Keratinocyte (primary cell): ENCODE results near the gene TAS2R39. TPM values are rescaled to one million over a fixed set of nuclear protein-coding genes. Genes with fewer than 3 reads are reported as not detected.
"Not testable (repeated sequence)": the region's sequence is repeated elsewhere in the genome, so short reads cannot be mapped to it uniquely, and the experiment has no call there.

Source experiments
- DNase-seq: peaks from one replicate; pipeline ENCODE4 v3.0.0-alpha.2; 2011; ENCODE audit warnings: low read depth, missing footprints, low spot score
- FAIRE-seq: peaks from 2 replicates; lab custom pipeline; 2011; peaks lifted over from hg19 to GRCh38; lab: Jason Lieb, UNC
- H2AFZ ChIP-seq: 2 replicates; pipeline ENCODE4 v1.6.0; 2012; ENCODE audit warnings: low read length, control low read depth, inconsistent platforms; ENCODE audit not compliant: control insufficient read depth
- H3K27ac ChIP-seq: 2 replicates; pipeline ENCODE4 v1.5.1; 2011; ENCODE audit warnings: low read length; ENCODE audit not compliant: control insufficient read depth, insufficient read depth
- H3K27me3 ChIP-seq: 3 replicates; pipeline ENCODE4 v1.6.0; 2011; ENCODE audit warnings: low read length; ENCODE audit not compliant: control insufficient read depth, insufficient read depth; ENCODE audit errors: extremely low read depth
- H3K36me3 ChIP-seq, 2 experiments: 2 replicates in 1 of 2; 3 replicates in 1 of 2; pipeline ENCODE4 v1.5.1; 2011; ENCODE audit warnings: low read length in 2 of 2, mild to moderate bottlenecking in 1 of 2; ENCODE audit not compliant: control insufficient read depth in 2 of 2, insufficient read depth in 2 of 2; ENCODE audit errors: extremely low read depth in 1 of 2
- H3K4me1 ChIP-seq: 3 replicates; pipeline ENCODE4 v1.5.1; 2011; ENCODE audit warnings: low read length; ENCODE audit not compliant: control insufficient read depth, insufficient read depth; ENCODE audit errors: extremely low read depth
- H3K4me2 ChIP-seq: 3 replicates; pipeline ENCODE4 v1.6.0; 2011; ENCODE audit warnings: low read depth, low read length; ENCODE audit not compliant: control insufficient read depth, insufficient read depth; ENCODE audit errors: extremely low read depth
- H3K4me3 ChIP-seq, 3 experiments: fragments of 200-600 bp in 1 of 3; sonication (generic) in 1 of 3; 2 replicates in 2 of 3; 3 replicates in 1 of 3; pipeline ENCODE4 v1.5.1; 2011 to 2016; ENCODE audit warnings: low read length in 3 of 3, mild to moderate bottlenecking in 3 of 3, control low read depth in 2 of 3, inconsistent platforms in 1 of 3, low read depth in 1 of 3, mixed read lengths in 1 of 3, mixed run types in 1 of 3, moderate library complexity in 1 of 3; ENCODE audit not compliant: control insufficient read depth in 2 of 3, insufficient read depth in 2 of 3; ENCODE audit errors: extremely low read depth in 1 of 3
- H3K79me2 ChIP-seq: 2 replicates; pipeline ENCODE4 v1.6.0; 2012; ENCODE audit warnings: low read length; ENCODE audit not compliant: control insufficient read depth, insufficient read depth
- H3K9ac ChIP-seq: 3 replicates; pipeline ENCODE4 v1.6.0; 2011; ENCODE audit warnings: low read length; ENCODE audit not compliant: control insufficient read depth, insufficient read depth; ENCODE audit errors: extremely low read depth
- H3K9me1 ChIP-seq: 3 replicates; pipeline ENCODE4 v1.6.0; 2011; ENCODE audit warnings: low read length; ENCODE audit not compliant: control insufficient read depth, insufficient read depth; ENCODE audit errors: extremely low read depth
- H3K9me3 ChIP-seq: 2 replicates; pipeline ENCODE4 v1.5.1; 2012; ENCODE audit warnings: low read depth, low read length; ENCODE audit not compliant: control insufficient read depth
- H4K20me1 ChIP-seq: 3 replicates; pipeline ENCODE4 v1.6.0; 2011; ENCODE audit warnings: low read length; ENCODE audit not compliant: control insufficient read depth, insufficient read depth; ENCODE audit errors: extremely low read depth
- EZH2 ChIP-seq: IDR thresholded peaks from one replicate; pipeline ENCODE4 v1.6.1; 2012; ENCODE audit warnings: inconsistent platforms, mild to moderate bottlenecking, low read length, moderate library complexity
- dilution Hi-C: fragments of 300-500 bp; cut with MboI; formaldehyde crosslinking; loops from one replicate; pipeline ENCODE4 v1.7.0; 2020; ENCODE audit warnings: low sequenced_read_pairs; ENCODE audit not compliant: extremely low pct_ligation_motif_present
- polyA plus RNA-seq, 5 experiments: library from polyadenylated mRNA; depleted of rRNA in 3 of 5; stranded (reverse) in 3 of 5; stranded (forward) in 1 of 5; unstranded in 1 of 5; fragments of >200 nt; gene quantifications; 1 replicate in 1 of 5; 2 replicates in 3 of 5; 3 replicates in 1 of 5; pipeline versions ENCODE4 v1.2.1 to v1.2.3, GENCODE V29; 2011 to 2012; ENCODE audit warnings: missing spikeins in 2 of 5, low read depth in 1 of 5, low replicate concordance in 1 of 5
- TF ChIP-seq, protein P1 (sequence below), 3 experiments: IDR thresholded peaks in 1 of 3; conservative IDR thresholded peaks in 1 of 3; optimal IDR thresholded peaks in 1 of 3; 2 replicates in 2 of 3; 3 replicates in 1 of 3; pipeline versions ENCODE3 to v1.5.1; 2011; ENCODE audit warnings: low read length in 3 of 3, mild to moderate bottlenecking in 3 of 3, moderate library complexity in 2 of 3, control low read depth in 1 of 3, inconsistent platforms in 1 of 3; ENCODE audit not compliant: insufficient read depth in 2 of 3; ENCODE audit errors: extremely low read depth in 1 of 3

The TAS2R39 gene
- polyA plus RNA-seq, 1 donor (not counting 4 experiments of a cell fraction or from before 2014, with no cell fraction given): not detected

DNA sequence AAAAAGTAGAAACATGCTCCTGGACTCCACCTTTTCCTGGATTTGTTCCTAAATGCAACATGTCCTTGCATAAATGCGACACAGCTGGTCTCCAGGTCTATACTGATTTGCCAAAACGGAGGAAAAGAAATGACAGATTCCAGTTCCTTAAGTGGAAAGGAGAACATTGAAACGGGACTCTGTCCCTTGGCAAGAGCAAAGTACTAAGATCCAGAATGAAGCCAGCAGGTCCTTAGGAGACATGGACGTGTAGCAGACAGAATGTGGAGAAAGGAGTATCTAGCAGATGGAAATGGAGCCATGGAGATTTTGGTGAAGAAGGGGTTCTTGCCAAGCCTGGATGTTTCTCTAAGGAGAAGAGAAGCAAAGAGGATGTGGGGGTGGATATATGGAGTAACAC is 35.2 kb upstream of the TAS2R39 start:
- Histone ChIP-seq H3K9me3 (no peaks in the 10 kb centered on the region), H3K4me3 (no peak overlapping the region)
- dilution Hi-C loops: no loop called here

DNA sequence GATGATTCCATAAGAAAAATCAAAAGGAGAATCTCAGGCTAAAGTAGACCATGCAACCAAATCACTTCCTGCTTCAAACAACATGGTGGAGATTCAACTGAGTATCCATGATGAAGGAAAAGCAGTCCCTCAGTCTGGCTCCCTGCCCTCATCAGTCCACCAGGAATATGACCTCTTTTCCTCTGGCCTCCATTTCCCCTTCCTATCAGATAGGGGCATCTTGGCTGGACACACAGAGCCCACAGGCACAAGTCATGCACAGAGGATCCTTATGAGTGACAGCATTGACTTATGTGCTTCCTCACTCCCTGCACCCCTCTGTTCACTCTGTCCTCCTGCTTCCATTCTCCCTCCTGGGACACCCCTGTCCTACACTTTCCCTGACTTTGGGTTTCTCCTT is 34.6 kb upstream of the TAS2R39 start:
- Histone ChIP-seq H3K27me3 (no peaks in the 10 kb centered on the region), H3K9me3 (no peaks in the 10 kb centered on the region), H3K36me3 (no peaks in the 10 kb centered on the region), H3K4me3 (no peak overlapping the region), H3K9ac (no peak overlapping the region), H3K4me2 (no peak overlapping the region), H3K4me1 (no peaks in the 10 kb centered on the region), H2AFZ (no peak overlapping the region), H3K27ac (no peak overlapping the region), H4K20me1 (no peaks in the 10 kb centered on the region), H3K79me2 (no peaks in the 10 kb centered on the region), H3K9me1 (no peaks in the 10 kb centered on the region)
- no peak for DNase-seq
- dilution Hi-C loops: no loop called here
- no peak for TF ChIP-seq EZH2
- TF ChIP-seq, protein P1, sequence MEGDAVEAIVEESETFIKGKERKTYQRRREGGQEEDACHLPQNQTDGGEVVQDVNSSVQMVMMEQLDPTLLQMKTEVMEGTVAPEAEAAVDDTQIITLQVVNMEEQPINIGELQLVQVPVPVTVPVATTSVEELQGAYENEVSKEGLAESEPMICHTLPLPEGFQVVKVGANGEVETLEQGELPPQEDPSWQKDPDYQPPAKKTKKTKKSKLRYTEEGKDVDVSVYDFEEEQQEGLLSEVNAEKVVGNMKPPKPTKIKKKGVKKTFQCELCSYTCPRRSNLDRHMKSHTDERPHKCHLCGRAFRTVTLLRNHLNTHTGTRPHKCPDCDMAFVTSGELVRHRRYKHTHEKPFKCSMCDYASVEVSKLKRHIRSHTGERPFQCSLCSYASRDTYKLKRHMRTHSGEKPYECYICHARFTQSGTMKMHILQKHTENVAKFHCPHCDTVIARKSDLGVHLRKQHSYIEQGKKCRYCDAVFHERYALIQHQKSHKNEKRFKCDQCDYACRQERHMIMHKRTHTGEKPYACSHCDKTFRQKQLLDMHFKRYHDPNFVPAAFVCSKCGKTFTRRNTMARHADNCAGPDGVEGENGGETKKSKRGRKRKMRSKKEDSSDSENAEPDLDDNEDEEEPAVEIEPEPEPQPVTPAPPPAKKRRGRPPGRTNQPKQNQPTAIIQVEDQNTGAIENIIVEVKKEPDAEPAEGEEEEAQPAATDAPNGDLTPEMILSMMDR (optimal IDR thresholded peaks at IDR 0.05 in 1 of 3, IDR thresholded peaks at IDR 0.05 in 1 of 3, conservative IDR thresholded peaks at IDR 0.05 in 1 of 3; ENCODE audit: extremely low read depth in 1 of 3, insufficient read depth in 2 of 3, low read length in 3 of 3): no peak
- FAIRE-seq: no peak

More for the DNA sequence above, 35.2 kb upstream of the TAS2R39 start:
- no peak overlapping the region for H3K4me2 ChIP-seq
- H3K79me2 ChIP-seq: no peaks in the 10 kb centered on the region
- no peaks in the 10 kb centered on the region for H3K36me3 ChIP-seq
- H3K27me3 ChIP-seq: no peaks in the 10 kb centered on the region
- no peak overlapping the region for H3K9ac ChIP-seq
- no peaks in the 10 kb centered on the region for H3K9me1 ChIP-seq
- no peaks in the 10 kb centered on the region for H4K20me1 ChIP-seq
- no peak overlapping the region for H2AFZ ChIP-seq
- no peak for DNase-seq
- no peak overlapping the region for H3K27ac ChIP-seq
- no peak for FAIRE-seq
- H3K4me1 ChIP-seq: no peaks in the 10 kb centered on the region
- TF ChIP-seq, protein P1 (optimal IDR thresholded peaks at IDR 0.05 in 1 of 3, IDR thresholded peaks at IDR 0.05 in 1 of 3, conservative IDR thresholded peaks at IDR 0.05 in 1 of 3; ENCODE audit: extremely low read depth in 1 of 3, insufficient read depth in 2 of 3, low read length in 3 of 3): no peak
- no peak for TF ChIP-seq EZH2

DNA sequence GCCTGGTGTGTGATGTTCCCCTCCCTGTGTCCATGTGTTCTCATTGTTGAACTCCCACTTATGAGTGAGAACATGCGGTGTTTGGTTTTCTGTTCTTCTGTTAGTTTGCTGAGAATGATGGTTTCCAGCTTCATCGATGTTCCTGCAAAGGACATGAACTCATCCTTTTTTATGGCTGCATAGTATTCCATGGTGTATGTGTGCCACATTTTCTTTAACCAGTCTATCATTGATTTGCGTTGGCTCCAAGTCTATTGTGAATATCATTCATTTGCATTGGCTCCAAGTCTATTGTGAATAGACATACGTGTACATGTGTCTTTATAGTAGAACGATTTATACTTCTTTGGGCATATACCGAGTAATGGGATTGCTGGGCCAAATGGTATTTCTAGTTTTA is 32.5 kb upstream of the TAS2R39 start:
- H4K20me1 ChIP-seq, H3K9me1 ChIP-seq, H3K79me2 ChIP-seq, H3K36me3 ChIP-seq, H3K9ac ChIP-seq, H3K4me2 ChIP-seq, H3K4me1 ChIP-seq, H3K27me3 ChIP-seq, H3K9me3 ChIP-seq, FAIRE-seq, DNase-seq, H3K27ac ChIP-seq, H2AFZ ChIP-seq, H3K4me3 ChIP-seq, dilution Hi-C loops: not testable (repeated sequence)

DNA sequence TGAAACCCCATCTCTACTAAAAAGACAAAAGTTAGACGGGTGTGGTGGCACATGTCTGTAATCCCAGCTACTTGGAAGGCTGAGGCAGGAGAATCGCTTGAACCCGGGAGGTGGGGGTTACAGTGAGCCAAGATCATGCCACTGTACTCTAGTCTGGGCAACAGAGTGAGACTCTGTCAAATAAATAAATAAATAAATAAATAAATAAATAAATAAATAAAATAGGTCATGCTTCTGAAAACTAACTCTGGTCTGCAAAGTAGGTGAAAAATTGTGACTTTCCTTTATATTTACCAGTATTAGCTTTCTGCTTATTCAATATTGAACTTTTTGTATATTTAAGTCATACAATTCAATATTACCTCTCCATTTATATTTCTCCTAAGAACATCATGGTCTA is 24.6 kb upstream of the TAS2R39 start:
- H3K4me3 ChIP-seq, H3K9ac ChIP-seq, H2AFZ ChIP-seq, DNase-seq, H3K27me3 ChIP-seq, H3K27ac ChIP-seq, FAIRE-seq, H3K4me2 ChIP-seq, H4K20me1 ChIP-seq, H3K79me2 ChIP-seq, H3K9me3 ChIP-seq, dilution Hi-C loops, H3K4me1 ChIP-seq, H3K9me1 ChIP-seq, H3K36me3 ChIP-seq: not testable (repeated sequence)
